ENCODE data around the gene SEC11A.
A peak's percentile ranks its signal among the peaks of the same experiment; 100 is the strongest.

SEC11A gene

GRCh38 chr15:84634228-84634837 lies 81.6 kb downstream of the SEC11A start:
- Histone ChIP-seq H3K27ac (peak overlapping the region; percentile 88), H3K27me3 (ENCODE audit: control insufficient read depth, insufficient read depth, low read length) (no peaks in the 10 kb centered on the region), H3K79me2 (no peaks in the 10 kb centered on the region), H3K9me3 (ENCODE audit: control insufficient read depth, low read length) (no peaks in the 10 kb centered on the region), H3K4me1 (no peaks in the 10 kb centered on the region), H2AFZ (peak overlapping the region; percentile 91), H3K36me3 (ENCODE audit: control insufficient read depth, insufficient read depth, low read length) (no peaks in the 10 kb centered on the region), H3K4me2 (ENCODE audit: low read length) (peak overlapping the region; percentile 79), H3K9ac (no peak overlapping the region), H3K4me3 (ENCODE audit: low read depth, low read length) (peak overlapping the region; percentile 55)
- TF ChIP-seq CTCF (IDR thresholded peaks at IDR 0.05): no peak

GRCh38 chr15:84633311-84634227 lies 82.4 kb downstream of the SEC11A start:
- Histone ChIP-seq H3K27me3 (ENCODE audit: control insufficient read depth, insufficient read depth, low read length) (no peaks in the 10 kb centered on the region), H3K36me3 (ENCODE audit: control insufficient read depth, insufficient read depth, low read length) (no peaks in the 10 kb centered on the region), H3K4me2 (ENCODE audit: low read length) (peak overlapping the region; percentile 79), H3K4me1 (no peaks in the 10 kb centered on the region), H3K4me3 (ENCODE audit: low read depth, low read length) (peak overlapping the region; percentile 55), H3K9ac (peak overlapping the region; percentile 19), H2AFZ (peak overlapping the region; percentile 91), H3K9me3 (ENCODE audit: control insufficient read depth, low read length) (no peaks in the 10 kb centered on the region), H3K27ac (peak overlapping the region; percentile 88), H3K79me2 (no peaks in the 10 kb centered on the region)
- no peak for TF ChIP-seq CTCF (IDR thresholded peaks at IDR 0.05)

- H3K9me3 ChIP-seq (ENCODE audit: control insufficient read depth, low read length): no peaks in the 10 kb centered on the region
- H3K4me3 ChIP-seq (ENCODE audit: low read depth, low read length): peak overlapping the region; percentile 76
- H3K4me1 ChIP-seq: no peaks in the 10 kb centered on the region
Measured at GRCh38 chr15:84631706-84632272, 84.2 kb downstream of the SEC11A start.

GRCh38 chr15:84629033-84629432 lies 86.9 kb downstream of the SEC11A start:
- Histone ChIP-seq H3K4me2 (ENCODE audit: low read length) (no peak overlapping the region), H3K27me3 (ENCODE audit: control insufficient read depth, insufficient read depth, low read length) (no peaks in the 10 kb centered on the region)

More at GRCh38 chr15:84631706-84632272, 84.2 kb downstream of the SEC11A start:
- H3K79me2 ChIP-seq: no peaks in the 10 kb centered on the region
- H3K27me3 ChIP-seq (ENCODE audit: control insufficient read depth, insufficient read depth, low read length): no peaks in the 10 kb centered on the region
- H3K4me2 ChIP-seq (ENCODE audit: low read length): peak overlapping the region; percentile 79
- peak overlapping the region; percentile 78 for H3K27ac ChIP-seq
- H2AFZ ChIP-seq: peak overlapping the region; percentile 94
- TF ChIP-seq CTCF (IDR thresholded peaks at IDR 0.05): no peak
- H3K9ac ChIP-seq: no peak overlapping the region
- H3K36me3 ChIP-seq (ENCODE audit: control insufficient read depth, insufficient read depth, low read length): no peaks in the 10 kb centered on the region

More at GRCh38 chr15:84629033-84629432, 86.9 kb downstream of the SEC11A start:
- H3K4me3 ChIP-seq (ENCODE audit: low read depth, low read length): no peak overlapping the region
- no peak for TF ChIP-seq CTCF (IDR thresholded peaks at IDR 0.05)
- no peak overlapping the region for H2AFZ ChIP-seq
- H3K4me1 ChIP-seq: no peaks in the 10 kb centered on the region
- no peak overlapping the region for H3K9ac ChIP-seq
- no peaks in the 10 kb centered on the region for H3K79me2 ChIP-seq
- no peak overlapping the region for H3K27ac ChIP-seq
- no peaks in the 10 kb centered on the region for H3K36me3 ChIP-seq (ENCODE audit: control insufficient read depth, insufficient read depth, low read length)
- H3K9me3 ChIP-seq (ENCODE audit: control insufficient read depth, low read length): no peaks in the 10 kb centered on the region
